Heart left ventricle (tissue), 13 donors: ENCODE measurements around the gene SLC6A7.

Experiments used
- CTCF ChIP-seq, 12 donors: fragments of 200-600 bp; sonication (generic) in 4 of 12; IDR thresholded peaks; one replicate each; pipeline versions ENCODE4 v1.5.0 to v1.8.0; 2018 to 2022; ENCODE audit warnings: antibody characterized with exemption in 12 of 12, mild to moderate bottlenecking in 5 of 12
- POLR2A ChIP-seq, 2 donors: fragments of 450-650 bp; IDR thresholded peaks; one replicate each; pipeline ENCODE4 v1.6.1; 2017; ENCODE audit warnings: antibody characterized with exemption in 2 of 2, mild to moderate bottlenecking in 2 of 2, moderate library complexity in 2 of 2
- donor health status: ischemic (EF 13 %, LVEDD 7.1; RV severe dilation, severe dysfunction).
- donor health status: DM: no; HTN: yes; CAD: no.
- donor health status: DM: no; HTN: no; CAD: no.
- donor health status: ischemic (EF 25% LVEDD 6.9; RV normal size, moderate dysfunction).
- donor health status: ischemic (EF 25% LVEDD 5.7; RV mildly dilated, moderate dysfunction).
- donor health status: ischemic (EF 35%, LVEDD 5.7; RV mildly dilated, moderate dysfunction).
- donor health status: nonischemic (EF 11% LVEDD 7.7; RV severe dilation, severe dysfunction).
- donor health status: DM: yes; HTN: yes; CAD: no.
- donor health status: PGD.
- donor health status: ischemic (EF 29% LVEDD 5.4; RV normal size, mild dysfunction).
- donor health status: nonischemic (EF 23%, LVEDD 6.1; RV moderate dilation, normal function).

DNA sequence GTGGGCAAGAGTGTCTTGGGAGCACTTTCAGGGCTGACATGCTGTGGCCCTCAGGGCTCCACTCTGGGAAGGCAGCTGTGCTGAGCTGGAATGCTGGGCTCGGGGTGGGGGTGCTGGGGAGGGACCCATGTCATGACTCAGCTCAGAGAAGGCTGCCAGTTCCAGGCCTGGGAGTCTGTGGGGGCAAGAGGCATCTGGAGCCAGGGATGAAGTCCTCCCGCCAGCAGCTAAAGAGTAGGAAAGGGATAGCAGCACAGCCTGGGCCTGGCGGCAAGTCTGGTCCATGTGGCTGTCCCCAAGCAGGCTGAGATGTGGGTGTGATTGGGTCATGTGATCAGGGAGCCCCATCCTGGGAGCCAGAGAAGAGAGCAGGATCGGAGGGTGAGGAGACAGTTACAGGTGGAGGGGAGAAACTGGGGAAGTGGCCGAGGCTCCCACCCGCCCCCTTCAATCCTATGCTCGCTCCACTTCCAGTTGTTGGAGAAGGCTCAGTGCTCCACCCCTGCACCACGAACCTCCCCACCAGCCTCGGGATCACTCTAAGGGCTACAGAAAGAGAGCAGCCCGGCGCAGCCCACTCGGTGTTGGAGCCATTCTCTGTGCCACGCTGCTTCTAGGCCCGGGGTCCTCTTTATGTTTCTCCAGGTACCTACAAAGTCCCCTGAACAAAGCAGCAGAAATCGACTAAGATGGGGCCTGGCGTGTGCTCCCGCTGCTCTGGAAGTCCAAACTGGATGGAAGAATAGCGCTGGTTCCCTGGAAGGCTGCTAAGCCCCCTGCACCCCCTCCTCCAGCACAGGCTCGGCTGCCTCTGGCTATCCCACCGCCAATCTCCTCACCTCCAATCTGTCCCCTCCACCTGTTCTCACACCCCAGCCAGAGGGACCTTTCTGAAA, 46.3 kb upstream of the SLC6A7 start:
- TF ChIP-seq CTCF (IDR thresholded peaks at IDR 0.05) (no peak), POLR2A (IDR thresholded peaks at IDR 0.05) (no peak)
